Skin of body (tissue), 2 donors: Measurements from ENCODE around the gene DGKH. TPM values are rescaled to one million over a fixed set of nuclear protein-coding genes. Genes with fewer than 3 reads are reported as not detected.
"Not testable (repeated sequence)": the region's sequence is repeated elsewhere in the genome, so short reads cannot be mapped to it uniquely, and the experiment has no call there.

Experiments
- DNase-seq: peaks from one replicate; lab custom pipeline; 2025; lab: John Stamatoyannopoulos, UW
- total RNA-seq: library from RNA; depleted of rRNA; stranded (reverse); fragments of >200 nt; gene quantifications from one replicate; pipeline ENCODE4 v1.2.3, GENCODE V29; 2014

Gene DGKH
- total RNA-seq, 1 donor from 2014 or later = 14.4 TPM

DNA sequence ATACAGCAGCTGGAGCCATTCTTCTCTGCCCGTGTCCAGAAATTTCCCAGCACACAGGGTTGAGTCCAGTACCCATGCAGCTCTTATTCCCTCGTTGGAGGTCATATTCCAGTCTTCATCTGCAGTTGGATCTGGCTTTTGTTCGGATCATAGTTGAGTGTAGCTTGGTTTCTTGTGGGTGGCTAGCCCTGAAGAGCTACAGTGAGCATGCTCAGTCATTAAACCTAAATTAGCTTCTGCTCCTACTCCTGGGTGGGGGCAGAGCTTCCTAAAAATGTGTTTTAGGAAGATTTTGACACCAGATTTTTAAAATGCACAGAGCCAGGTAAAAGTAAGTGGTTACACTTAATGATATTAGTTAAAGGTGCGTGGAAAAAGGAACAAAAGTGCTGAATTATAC is 64.4 kb downstream of the DGKH start:
- DNase-seq = no peak

GRCh38 chr13:42113478-42113877 is 65.0 kb downstream of the DGKH start:
- no peak for DNase-seq

- DNase-seq = no peak
Measured at GRCh38 chr13:42114278-42114677, 65.8 kb downstream of the DGKH start.

- DNase-seq = no peak
Measured at GRCh38 chr13:42114912-42115311, 66.5 kb downstream of the DGKH start.

GRCh38 chr13:42116225-42116624 is 67.8 kb downstream of the DGKH start:
- DNase-seq = no peak

GRCh38 chr13:42119041-42119440 is 70.6 kb downstream of the DGKH start:
- no peak for DNase-seq

- no peak for DNase-seq
Measured at GRCh38 chr13:42119875-42120274, 71.4 kb downstream of the DGKH start.

DNA sequence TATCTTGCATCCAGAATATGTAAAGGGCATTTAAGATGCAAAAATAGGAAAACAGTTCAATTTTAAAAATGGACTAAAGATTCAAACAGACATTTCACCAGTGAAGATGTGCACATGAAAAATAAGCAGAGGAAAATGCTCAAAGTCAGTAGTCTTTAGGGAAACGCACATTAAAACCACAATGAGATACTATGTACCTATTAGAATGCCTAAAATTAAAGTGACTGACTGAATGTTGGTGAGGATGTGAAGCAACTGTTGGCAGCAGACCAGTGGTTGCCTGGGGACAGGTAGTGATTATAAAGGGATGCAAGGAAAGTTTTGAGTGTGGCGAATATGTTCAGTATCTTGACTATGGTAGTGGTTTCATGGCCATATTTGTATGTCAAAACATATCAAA is 75.2 kb downstream of the DGKH start:
- no peak for DNase-seq

- no peak for DNase-seq
Measured at GRCh38 chr13:42125046-42125445, 76.6 kb downstream of the DGKH start.

GRCh38 chr13:42127047-42127446 is 78.6 kb downstream of the DGKH start:
- DNase-seq = no peak

DNA sequence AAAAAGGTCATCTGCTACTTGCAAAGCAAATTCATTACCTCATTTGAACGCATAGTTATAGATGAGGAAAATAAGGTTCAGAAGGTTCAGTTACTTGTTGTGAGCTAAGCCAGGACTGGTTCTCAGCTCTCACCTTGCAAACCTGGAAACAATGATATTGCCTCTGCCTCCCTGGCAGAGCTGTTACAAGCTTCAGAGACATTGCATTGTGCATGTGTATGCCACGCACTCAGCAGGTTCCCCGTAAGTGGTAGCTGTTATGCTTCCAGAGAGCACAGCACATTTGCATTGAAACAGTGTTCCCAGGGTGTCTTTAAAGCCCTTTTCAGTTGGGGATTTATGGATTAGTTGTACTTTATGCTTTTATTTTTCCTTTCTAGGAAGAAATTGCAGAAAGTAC is 80.6 kb downstream of the DGKH start:
- no peak for DNase-seq

DNA sequence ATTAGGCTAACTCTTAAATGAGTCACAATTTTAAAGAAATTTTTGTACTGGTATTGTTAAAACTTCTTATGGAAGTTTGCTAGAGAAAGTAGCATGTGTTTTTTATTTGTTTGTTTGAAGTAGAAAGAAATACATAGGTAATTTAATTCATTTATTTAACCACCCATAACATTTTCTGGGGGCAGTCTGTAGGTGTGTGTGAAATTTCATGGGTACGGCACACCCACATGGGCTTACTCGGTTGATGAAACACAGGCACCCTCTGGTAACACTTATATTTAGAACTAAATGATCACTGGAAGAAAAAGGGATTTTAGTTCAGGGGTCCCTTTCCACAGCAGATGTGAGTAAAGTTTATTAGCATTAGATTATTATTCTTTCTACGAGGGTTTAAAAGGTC is 88.1 kb downstream of the DGKH start:
- no peak for DNase-seq

DNA sequence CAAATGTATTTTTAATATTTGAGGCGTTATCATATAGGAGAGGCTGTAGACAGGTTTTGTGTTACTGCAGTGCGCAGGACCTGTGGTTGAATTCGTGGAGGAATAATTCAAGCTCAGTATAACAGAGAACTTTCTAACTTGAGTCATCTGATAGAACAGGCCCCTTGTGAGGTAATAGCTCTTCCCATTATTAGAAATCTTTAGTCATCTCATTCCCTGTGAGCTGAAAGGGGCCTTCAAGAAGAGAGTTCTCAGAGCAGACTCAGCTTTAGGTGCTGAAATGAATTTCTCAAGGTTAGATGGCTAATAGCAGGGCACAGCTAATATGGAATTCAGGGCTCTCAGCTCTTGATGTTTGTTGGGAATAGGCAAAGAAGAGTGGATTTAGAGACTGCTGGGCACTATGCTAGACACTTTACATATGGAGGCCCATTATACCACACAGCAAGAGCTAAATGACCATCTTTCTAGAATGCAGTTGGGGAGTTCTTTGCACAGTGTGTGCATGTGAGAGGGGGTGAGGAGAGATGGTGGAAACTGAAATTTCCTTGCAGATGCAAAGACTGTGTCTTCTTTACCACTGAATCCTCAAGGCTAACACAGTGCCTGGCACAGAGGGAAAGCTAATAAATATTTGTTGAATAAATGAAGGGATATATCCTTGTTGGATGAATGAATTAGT is 89.5 kb downstream of the DGKH start:
- no peak for DNase-seq

- no peak for DNase-seq
Measured at GRCh38 chr13:42140494-42140893, 92.0 kb downstream of the DGKH start.

DNA sequence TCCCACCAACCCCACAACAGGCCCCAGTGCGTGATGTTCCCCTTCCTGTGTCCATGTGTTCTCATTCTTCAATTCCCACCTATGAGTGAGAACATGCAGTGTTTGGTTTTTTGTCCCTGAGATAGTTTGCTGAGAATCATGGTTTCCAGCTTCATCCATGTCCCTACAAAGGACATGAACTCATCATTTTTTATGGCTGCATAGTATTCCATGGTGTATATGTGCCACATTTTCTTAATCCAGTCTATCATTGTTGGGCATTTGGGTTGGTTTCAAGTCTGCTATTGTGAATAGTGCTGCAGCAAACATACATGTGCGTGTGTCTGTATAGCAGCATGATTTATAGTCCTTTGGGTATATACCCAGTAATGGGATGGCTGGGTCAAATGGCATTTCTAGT is 92.6 kb downstream of the DGKH start:
- not testable (repeated sequence) for DNase-seq

DNA sequence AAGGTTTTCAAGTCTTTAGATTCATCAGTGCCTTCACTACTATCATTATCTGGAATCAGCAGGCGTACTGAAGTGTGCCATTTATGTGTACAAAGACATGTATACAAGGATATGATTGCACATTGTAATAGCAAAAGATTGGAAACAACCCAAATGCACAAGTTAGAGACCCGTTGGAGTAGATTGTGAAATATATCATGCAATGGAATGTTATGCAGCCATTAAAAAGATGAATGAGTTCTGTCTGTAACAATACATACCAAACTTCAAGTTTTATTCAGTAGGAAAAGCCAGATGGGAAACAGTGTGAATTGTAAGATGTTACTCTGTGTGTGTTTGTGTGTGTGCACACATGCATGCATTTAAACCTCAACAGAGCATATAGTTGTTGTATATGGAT is 97.9 kb downstream of the DGKH start:
- DNase-seq = no peak

GRCh38 chr13:42148538-42148937 is 100.1 kb downstream of the DGKH start:
- DNase-seq = no peak

GRCh38 chr13:42149136-42149535 is 100.7 kb downstream of the DGKH start:
- DNase-seq = no peak

GRCh38 chr13:42151781-42152180 is 103.3 kb downstream of the DGKH start:
- no peak for DNase-seq

DNA sequence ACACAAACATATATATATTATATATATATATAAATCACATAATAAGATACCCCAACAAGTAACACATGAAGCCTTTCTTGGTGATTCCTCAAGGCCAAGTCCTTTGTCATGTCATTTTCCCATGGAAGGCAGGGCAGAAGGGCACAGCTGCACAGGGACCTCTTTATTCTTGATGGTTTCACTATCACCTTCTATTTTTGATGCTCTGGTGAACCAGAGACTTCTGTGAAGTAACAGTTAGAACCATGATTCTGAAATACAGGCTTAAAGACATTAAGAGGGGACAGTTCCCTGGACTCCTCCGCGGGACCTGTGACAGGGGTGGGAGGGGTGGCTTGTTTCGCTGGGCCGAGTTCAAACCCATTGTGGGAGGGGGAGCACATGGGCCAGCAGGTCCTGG is 104.0 kb downstream of the DGKH start:
- DNase-seq = no peak

DNA sequence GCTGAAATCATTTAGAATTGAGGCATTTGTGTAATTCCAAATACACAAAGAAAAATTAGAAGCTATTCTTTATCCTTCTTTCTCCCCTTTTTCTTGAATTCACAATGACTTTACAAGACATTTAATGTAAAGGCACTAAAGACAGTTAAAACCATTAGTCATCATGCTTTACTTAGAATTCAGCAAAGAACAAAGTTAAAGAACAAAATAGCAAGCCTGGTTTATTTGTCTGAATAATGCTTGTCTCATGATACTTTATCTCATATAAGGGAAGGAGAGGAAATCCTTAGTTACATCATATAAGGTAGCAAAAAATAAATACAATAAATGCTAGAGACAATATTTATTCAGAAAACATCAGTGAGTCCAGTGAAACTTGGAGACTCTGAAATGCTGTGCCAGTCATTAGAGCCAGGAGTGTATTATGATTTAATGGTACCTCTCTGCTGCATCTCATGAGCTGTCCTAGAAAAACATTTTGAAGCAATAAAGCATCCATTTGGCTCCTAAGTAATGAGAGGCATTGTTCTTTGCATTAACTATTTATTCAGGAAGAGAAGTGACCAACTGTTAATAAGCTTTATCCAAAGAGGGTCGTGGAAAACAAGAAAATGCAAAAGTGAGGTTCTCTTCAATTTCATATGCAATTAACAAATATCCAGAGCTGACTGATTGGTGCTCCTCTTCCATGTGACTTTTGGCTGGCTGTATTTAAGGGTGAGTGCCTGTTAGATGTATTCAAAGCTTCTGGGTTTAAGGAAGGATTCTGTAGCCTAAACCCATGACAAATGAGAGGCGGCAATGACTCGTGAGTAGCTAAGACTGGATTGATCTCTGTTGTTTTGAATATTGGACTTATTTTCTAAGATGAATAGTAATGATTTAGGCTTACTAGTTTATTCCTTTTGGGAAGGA is 105.0 kb downstream of the DGKH start:
- DNase-seq = no peak

- DNase-seq = no peak
Measured at GRCh38 chr13:42155251-42155650, 106.8 kb downstream of the DGKH start.

DNA sequence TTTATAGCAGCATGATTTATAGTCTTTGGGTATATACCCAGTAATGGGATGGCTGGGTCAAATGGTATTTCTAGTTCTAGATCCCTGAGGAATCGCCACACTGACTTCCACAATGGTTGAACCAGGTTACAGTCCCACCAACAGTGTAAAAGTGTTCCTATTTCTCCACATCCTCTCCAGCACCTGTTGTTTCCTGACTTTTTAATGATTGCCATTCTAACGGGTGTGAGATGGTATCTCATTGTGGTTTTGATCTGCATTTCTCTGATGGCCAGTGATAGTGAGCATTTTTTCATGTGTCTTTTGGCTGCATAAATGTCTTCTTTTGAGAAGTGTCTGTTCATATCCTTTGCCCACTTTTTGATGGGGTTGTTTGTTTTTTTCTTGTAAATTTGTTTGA is 114.9 kb downstream of the DGKH start:
- not testable (repeated sequence) for DNase-seq
